HUES6 (cell line): ENCODE results near the gene UNC119.

Source experiments
- H3K27ac ChIP-seq: 2 replicates; pipeline ENCODE4 v1.7.0; 2013; ENCODE audit warnings: low read depth, mild to moderate bottlenecking, low read length, inconsistent platforms
- H3K27me3 ChIP-seq: 2 replicates; pipeline ENCODE4 v1.6.1; 2013; ENCODE audit warnings: low read length; ENCODE audit not compliant: control insufficient read depth, insufficient read depth
- H3K36me3 ChIP-seq: 2 replicates; pipeline ENCODE4 v1.6.1; 2013; ENCODE audit warnings: low read length; ENCODE audit not compliant: control insufficient read depth, insufficient read depth
- H3K4me1 ChIP-seq: 2 replicates; pipeline ENCODE4 v1.6.1; 2013; ENCODE audit warnings: low read length; ENCODE audit not compliant: control insufficient read depth, insufficient read depth
- H3K4me3 ChIP-seq: 2 replicates; pipeline ENCODE4 v1.5.1; 2013; ENCODE audit warnings: low read depth, low read length
- H3K9ac ChIP-seq: one replicate; pipeline ENCODE4 v1.6.1; 2013; ENCODE audit warnings: mild to moderate bottlenecking, low read length
- H3K9me3 ChIP-seq: 2 replicates; pipeline ENCODE4 v1.6.1; 2013; ENCODE audit warnings: low read depth, low read length; ENCODE audit not compliant: control insufficient read depth, insufficient read depth

The UNC119 gene

DNA sequence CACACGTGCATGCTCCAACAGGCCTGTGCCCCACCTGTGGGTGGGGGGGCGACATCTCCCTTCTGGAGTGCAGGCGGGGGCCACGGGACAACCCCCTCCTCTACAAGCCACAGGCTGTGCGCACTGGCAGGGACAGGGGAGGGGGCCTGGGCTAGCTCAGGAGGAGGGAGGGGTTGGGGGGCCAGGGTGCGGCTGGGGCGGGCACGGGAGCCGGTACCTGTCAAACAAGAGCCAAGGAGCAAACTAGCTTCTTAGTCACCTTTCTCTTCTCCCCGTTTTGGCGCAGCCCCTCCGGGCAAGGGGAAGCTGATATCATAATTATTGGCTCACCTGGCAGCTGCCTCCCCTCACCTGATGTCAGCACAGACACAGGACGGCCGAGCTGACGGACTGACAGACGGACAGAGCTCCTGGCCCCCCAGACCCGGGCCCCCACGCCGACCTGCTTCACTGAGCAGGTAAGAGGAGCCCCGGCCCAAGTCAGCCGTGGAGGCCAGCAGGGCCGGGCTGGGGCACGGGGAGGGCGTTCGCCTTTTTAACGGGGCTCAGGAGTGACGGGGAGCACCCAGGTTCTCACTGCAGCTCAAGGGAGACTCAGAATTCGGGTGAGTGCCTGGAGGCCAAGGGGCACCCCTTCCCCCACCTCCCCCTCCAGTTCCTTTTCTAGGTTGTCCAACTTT is 46.3 kb downstream of the UNC119 start, which contains the start of gene FOXN1:
Gene FOXN1, plus strand, starts transcription at position 363 of the 680 bp plus-strand sequence. CDS start 17,622 bp downstream, outside the sequence.
- Histone ChIP-seq H3K4me1 (peaks cover 16% of the 10 kb centered on the region), H3K9ac (no peak within 1 kb of the TSS), H3K27ac (no peak within 1 kb of the TSS), H3K9me3 (no peaks in the 10 kb centered on the region), H3K36me3 (no peaks in the 10 kb centered on the region), H3K4me3 (no peak within 1 kb of the TSS), H3K27me3 (peaks cover 5% of the 10 kb centered on the region)

DNA sequence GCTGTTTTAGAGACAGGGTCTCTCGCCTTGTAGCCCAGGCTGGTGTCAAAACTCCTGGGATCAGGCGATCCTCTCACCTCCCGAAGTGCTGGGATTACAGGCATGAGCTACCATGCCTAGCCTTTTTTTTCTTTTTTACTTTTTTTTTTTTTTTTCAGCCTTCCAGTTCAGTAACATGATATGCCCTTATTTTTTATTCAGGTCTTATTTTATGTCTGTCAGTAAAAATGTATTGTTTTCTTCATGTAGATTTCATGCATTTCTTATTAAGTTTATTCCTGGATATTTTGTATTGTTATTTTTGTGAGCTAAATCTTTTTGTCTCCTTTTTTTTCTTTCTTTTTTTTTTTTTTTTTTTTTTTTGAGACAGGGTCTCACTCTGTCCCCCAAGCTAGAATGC is 49.0 kb downstream of the UNC119 start:
- Histone ChIP-seq H3K9ac (no peak overlapping the region), H3K36me3 (no peaks in the 10 kb centered on the region), H3K27ac (no peak overlapping the region), H3K27me3 (peaks cover 4% of the 10 kb centered on the region), H3K4me3 (no peak overlapping the region), H3K9me3 (no peaks in the 10 kb centered on the region), H3K4me1 (peaks cover 26% of the 10 kb centered on the region)

DNA sequence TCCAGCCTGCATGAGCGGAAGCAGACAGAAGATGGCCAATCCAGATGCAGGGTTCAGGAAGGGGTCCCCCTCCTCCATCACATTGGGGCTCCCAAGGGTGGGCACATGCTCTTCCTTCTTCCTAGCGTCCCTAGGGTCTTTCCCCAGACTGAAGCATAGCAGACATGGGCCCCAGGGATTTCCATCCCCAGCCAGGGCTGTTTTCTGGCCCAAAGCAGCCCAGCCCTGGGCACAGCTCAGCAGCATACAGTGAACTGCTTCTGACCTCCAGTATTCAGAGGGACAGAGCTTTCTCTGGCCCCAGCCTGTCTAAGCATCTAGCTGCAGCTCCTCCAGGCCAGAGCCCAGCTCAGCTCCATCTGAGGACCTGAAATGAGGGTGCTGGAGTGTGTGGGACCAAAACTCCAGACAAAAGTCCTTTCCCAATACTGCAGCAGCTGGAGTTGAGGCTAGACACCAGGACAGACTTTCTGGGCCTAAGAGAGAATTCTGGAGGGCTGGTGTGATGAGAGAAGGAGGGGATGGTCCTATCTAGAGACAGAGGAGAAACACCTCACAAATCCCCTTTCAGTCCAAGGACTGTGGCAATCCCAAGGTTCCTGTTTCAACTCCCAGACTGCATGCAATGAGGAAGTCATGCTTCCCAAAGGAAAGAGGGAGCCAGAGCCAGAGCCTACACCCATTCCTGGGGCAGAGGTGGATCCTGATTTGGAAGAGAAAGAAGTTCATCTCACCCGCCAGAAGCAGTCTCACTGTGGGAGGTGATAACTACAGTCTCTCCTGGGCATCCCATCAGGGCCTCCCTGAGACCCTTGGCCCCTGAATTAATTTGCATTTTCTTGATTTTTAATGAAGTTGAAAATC is 50.8 kb downstream of the UNC119 start:
- H3K4me3 ChIP-seq, result no peak overlapping the region

DNA sequence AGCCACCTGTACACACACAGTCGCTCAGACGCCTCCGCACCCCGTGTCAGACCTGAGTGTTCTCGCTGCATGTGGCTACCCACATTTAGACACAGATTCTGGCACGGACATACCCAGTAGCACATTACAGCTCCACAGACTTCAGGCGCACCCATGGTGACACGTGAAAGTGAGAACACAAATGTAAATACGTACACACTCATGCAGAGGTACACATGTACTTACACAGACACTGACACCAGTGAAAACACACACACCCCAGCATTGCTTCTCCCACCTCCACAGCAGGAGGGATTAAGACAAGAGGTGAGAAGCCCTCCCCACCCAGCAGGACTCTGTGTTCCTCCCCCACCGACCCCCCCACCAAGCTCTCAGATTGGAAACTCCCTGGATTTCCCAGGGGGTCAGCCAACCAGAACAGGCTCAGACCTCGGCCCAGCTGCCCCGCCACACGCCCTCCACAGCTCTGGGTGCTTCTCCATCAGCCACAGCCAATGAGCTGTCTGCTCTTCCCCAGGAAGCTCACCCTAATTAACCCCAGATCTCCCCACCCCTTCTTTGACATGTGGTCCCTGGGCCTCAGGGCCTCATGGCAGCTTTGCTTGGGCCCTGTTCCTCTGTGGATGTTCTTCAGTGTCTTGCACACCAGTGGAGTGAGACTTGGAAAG is 51.6 kb downstream of the UNC119 start:
- no peak overlapping the region for H3K4me3 ChIP-seq

More for the DNA sequence above, 50.8 kb downstream of the UNC119 start:
- peaks cover 21% of the 10 kb centered on the region for H3K4me1 ChIP-seq
- no peak overlapping the region for H3K9ac ChIP-seq
- no peak overlapping the region for H3K27ac ChIP-seq
- H3K9me3 ChIP-seq, result no peaks in the 10 kb centered on the region
- H3K27me3 ChIP-seq, result no peaks in the 10 kb centered on the region
- H3K36me3 ChIP-seq, result no peaks in the 10 kb centered on the region

DNA sequence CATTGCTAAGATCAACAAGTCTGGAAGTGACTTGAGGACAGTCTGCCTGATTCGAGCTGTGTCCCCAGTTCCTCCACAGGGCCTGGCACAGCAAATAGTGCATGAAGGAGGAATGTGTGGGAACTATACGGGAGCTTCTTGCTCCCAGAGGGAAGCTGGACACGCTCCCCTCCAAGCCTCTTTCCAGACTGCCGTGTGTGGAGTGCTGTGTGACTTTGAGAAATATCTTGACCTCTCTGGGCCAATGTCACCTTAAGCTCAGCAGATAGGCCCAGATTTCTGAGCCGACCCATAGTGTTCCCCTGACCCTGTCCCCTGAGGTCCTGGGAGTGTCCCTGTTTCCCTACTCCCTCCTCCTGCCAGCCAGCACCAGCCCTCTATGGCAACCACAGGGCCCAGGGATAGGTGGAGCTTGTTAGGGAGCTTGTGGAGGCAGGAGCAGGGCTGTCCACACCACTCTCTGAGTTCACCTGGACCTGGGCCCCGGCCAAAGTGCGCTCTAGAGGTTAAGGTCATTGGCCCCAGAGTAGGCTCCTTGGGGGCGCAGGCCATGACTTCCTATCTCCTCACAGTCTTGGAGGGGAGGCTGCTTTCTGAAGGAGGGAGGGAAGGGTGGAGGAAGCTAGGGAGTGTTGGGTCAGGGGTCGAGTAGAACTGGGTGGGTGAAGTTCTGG is 52.6 kb downstream of the UNC119 start:
- Histone ChIP-seq H3K9me3 (no peaks in the 10 kb centered on the region), H3K4me3 (no peak overlapping the region), H3K4me1 (peaks cover 21% of the 10 kb centered on the region), H3K27me3 (no peaks in the 10 kb centered on the region), H3K36me3 (no peaks in the 10 kb centered on the region), H3K9ac (no peak overlapping the region), H3K27ac (no peak overlapping the region)

More for the DNA sequence above, 51.6 kb downstream of the UNC119 start:
- H3K9me3 ChIP-seq, result no peaks in the 10 kb centered on the region
- H3K27ac ChIP-seq, result no peak overlapping the region
- H3K36me3 ChIP-seq, result no peaks in the 10 kb centered on the region
- no peaks in the 10 kb centered on the region for H3K27me3 ChIP-seq
- H3K4me1 ChIP-seq, result peaks cover 21% of the 10 kb centered on the region
- H3K9ac ChIP-seq, result no peak overlapping the region

DNA sequence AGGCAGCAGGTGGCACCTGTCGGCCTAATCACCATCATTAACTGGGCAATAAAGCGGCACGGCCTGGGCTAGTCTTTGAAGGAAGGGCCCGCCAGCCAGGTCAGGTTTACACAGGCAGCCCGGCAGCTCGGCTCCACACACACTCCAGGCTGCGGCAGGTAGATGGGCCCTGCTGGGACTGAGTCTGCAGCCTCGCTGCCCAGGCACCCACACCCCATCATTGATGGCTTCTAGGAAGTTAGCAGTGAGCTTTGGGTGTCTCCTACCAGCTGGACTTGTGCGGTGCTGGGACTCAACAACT is 53.1 kb downstream of the UNC119 start:
- Histone ChIP-seq H3K4me3 (no peak overlapping the region), H3K9me3 (no peaks in the 10 kb centered on the region), H3K36me3 (no peaks in the 10 kb centered on the region), H3K27me3 (no peaks in the 10 kb centered on the region), H3K27ac (no peak overlapping the region), H3K4me1 (peaks cover 21% of the 10 kb centered on the region), H3K9ac (no peak overlapping the region)

DNA sequence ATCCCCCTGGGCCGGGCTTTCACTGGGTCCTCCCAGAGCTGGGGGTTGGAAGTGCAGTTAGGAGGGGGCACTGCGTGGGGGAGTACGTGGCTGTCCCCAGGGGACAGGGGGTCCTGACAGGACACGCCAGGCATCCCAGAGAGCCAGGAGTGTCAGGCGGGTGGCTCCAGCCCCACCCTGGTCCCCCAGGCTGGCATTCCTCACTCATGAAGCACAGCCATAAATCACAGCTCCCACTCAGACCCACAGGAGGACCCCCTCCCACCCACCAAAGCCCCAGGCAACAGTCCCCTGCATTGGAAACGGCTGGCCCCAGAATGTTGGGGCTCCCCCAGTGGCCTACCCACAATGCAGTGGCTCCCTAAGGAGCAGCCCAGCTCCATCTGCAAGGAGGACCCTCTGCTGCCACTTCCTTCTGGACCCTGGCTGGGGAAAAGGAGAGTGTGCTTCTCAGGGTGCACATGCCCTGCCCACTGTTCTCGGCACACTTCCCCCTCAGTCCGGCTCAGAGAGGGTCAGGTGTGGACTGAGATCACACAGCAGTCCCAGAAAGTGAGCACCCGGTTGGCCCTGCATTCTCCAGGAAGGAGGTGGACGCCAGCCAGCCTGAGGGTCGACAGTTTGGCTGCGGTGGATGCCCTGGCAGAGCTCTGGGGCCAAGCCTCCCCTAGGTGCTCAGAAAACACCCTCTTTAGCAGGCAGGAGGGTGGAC is 53.6 kb downstream of the UNC119 start:
- Histone ChIP-seq H3K4me1 (peaks cover 21% of the 10 kb centered on the region), H3K9ac (no peak overlapping the region), H3K27me3 (no peaks in the 10 kb centered on the region), H3K9me3 (no peaks in the 10 kb centered on the region), H3K36me3 (no peaks in the 10 kb centered on the region), H3K27ac (no peak overlapping the region), H3K4me3 (no peak overlapping the region)

DNA sequence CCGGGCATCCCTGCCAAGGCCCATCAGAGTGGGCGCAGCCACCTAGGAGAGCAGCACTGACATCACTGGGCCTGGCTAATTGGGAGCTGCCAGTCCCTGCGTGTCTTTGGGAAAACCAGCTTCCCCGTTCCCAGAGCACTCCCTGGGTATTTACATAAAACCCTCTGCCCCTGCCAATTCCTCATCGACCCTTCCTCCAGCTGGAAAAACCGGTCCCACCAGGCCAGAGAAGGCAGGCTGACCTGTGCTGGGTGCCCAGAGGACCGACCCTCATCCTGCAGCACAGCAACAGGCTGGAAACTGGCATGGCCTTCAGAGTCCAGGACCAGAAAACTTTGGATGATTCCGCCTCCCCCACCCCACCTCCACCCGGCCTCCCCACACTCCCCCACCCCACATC is 54.5 kb downstream of the UNC119 start:
- Histone ChIP-seq H3K27ac (no peak overlapping the region), H3K4me1 (peaks cover 21% of the 10 kb centered on the region), H3K9ac (no peak overlapping the region), H3K27me3 (no peaks in the 10 kb centered on the region; the same call in 1 of the 2 replicates), H3K9me3 (no peaks in the 10 kb centered on the region), H3K36me3 (no peaks in the 10 kb centered on the region), H3K4me3 (no peak overlapping the region)
